NCI-H1105 (cell line): Measurements from ENCODE around the gene GRIA3.

Experiments
- DNase-seq: peaks from one replicate; lab custom pipeline; 2025; lab: John Stamatoyannopoulos, UW

Gene GRIA3

DNA sequence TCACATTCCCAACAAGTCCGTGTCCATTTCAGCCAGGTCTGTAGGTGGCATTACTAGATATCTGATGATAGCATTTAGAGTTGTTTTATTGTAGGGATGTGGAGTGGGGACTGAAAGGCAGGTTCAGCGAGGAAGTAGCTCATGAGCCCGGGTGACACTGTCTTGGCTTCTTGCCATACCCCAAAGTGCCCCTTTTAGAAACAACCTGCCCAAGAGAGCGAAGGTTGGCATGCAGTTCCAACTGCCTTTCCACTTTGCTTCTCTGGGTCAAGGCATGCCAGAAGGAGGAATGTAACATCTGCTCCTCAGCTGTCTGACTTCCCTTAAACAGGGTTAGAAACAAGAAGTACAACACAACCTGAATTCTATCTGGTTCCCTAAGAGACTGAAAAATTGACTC is 9.0 kb downstream of the GRIA3 start:
- DNase-seq: peak; percentile 27

DNA sequence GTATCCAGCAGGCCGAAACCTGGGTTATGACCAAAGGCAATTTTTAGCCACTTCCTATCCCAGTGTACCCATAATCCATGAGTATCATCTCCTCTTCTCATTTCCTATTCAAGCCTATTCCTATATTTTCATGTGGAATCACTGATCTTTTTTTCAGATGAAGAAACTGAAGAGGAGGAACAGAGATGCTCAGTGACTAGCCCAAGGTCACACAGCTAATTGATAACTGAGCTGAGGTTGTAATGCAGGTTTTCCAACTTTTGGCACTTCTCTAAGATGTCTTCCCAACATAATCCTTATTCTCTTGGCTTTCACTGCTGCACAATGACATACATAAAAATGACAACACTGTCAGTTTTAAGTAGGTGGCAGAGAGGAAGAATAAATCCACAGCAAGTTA is 15.3 kb downstream of the GRIA3 start:
- no peak for DNase-seq

DNA sequence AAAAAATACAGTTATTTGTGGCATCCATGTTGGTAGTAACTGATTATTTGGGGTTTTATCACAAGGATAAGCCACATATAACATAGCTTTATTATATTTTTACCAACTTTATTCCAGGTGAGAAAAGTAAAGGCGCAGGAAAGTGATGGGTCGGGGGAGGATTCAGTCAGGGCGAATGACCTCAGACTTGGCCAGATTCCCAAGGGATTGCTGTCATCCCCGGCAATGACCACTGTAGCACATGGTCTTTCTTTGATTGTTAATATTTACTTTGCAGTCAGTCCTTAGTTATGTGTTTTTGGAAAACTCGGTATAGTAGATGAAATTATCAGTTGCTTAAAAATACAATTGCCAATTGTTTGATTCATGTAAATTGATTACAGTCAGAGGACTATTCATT is 17.6 kb downstream of the GRIA3 start:
- DNase-seq: no peak

DNA sequence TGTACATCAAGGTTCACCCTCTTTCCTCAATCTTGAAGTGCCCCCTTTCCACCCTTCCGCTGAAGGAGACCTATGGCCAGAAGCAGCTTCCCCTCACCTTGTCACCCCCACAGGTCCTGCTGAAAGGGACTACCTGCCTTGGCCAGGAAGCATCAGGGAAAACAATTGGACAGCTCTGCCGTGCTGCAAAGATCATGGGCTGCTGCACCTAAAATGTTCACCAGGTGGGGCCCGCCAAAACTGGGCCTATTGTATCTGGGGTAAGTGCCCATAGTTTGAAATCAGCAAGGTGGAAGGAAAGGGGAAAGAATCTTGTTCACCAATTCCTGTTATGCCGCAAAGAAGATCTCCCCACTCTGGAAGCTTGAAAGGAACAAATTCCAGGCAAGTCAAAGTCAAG is 18.4 kb downstream of the GRIA3 start:
- no peak for DNase-seq

DNA sequence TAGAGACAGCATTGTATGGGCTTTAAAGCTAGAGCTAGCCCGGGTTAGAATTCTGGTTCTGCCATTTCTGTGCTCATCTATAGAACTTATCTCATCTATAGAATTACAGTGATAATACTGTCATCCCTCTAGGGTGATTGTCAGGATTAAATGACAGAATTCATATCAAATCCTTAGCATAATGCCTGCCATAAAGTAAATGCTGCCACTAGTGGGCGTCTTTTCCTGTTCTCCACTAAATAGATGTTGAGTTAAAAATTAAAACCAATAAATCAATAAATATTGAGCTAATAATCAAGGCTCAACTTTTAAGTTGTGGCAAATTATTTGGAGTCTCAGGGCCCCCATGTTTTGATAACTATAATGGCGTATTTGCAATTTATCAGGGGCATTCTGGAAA is 19.7 kb downstream of the GRIA3 start:
- DNase-seq: no peak

DNA sequence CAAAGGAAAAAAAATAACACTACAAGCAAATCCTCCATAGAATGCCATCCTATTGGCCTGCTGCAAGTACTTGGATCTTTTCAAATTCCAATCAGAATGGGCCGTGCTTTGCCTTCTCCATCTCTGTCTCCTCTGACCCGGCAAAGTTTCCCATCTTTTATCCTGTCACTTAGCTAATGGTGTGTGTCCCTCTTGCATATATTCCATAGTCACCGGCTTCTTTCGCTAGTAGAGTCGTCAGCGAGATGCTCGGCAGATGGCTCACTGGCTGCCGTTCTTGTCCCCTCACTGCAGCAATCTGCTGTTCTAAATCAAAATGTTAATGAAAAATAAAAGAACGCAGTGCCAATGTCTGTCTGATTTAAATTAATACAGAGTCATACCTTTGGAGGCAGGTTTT is 22.1 kb downstream of the GRIA3 start:
- DNase-seq: no peak

DNA sequence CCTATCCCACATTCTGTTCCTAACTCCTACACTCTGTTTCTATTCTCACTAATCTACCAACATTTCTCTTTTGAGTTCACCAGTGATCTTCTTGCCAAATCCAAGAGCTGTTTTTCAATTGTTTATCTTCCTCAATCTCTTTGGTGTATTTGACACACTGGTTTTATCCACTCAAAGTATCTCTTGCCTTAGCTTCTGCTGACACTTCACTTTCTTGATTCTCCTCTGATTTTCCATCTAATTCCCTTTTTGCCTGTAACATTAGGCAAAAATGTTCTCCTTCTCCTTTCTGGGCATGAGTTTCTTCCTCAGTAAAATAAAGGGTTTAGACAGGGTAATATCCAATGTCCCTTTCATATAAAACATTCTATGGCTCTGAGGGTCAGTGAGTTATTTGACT is 26.2 kb downstream of the GRIA3 start:
- no peak for DNase-seq

DNA sequence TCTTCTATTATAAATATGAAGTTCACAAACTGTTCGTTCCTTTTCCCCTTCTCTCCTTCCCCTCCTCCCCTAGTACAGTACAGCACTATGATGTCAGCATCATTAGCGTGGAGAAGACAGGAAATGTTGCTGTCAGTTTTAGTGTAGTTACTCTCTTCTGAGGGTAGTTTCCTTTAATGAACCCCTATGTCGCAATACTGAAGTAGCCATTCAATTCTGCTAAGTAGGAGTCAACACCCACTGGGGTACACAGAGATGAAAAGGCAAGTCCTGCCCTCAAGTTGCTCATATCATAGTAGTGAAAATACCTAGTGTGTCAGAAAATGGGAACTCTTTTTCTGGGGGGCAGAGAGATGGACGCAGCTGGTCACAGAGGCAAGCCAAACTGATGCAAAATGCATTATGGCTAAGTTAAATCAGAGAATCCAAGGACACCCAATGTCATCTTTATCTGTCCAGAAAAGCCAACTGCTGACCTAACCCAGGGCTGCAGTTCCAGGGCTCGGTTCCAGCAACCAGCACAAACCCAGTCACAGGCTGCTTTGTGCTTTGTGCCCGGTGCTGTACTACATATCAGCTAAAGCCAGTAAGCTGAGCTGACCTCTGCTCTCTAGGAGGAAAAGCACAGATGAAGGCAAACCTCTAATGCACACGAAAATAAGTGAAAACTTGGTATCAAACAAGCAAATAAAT is 31.5 kb downstream of the GRIA3 start:
- DNase-seq: no peak

DNA sequence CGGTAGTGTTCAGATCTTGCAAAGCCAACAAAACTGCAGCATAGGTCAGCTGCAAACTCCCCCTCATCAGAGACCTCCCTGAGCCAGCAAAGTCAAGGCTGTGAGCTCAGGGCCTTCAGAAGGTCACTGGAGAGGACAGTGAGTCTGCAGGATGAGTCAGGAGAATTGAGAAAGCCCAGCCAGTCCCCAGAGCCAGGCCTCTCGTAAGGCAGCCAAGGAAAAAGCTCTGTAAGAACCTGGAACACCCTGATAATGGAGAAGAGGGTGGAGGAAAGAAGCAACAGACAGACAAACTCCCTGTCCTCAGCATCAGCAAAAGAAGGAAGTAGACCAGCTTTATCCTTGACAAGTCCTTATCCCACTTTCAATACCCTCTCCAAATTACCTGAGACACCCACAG is 33.0 kb downstream of the GRIA3 start:
- DNase-seq: no peak

DNA sequence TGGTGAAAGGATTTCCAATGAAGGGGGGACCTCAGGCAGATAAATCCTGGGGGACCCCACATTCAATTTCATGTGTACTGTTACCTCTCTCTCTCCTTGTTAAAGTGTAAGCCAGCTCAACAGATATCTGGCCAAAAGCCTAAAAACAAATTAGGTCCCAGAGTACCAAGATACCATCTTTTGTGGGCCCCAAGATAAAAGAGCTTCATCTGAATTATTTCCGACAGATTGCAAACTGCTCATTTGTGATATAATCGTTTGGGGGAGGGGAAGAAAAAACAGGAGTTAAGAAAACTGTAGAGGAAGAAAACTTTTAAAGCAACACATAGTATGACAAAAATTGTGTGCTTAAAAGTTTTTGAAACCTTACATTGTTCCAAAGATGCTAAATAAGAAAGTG is 33.6 kb downstream of the GRIA3 start:
- no peak for DNase-seq

DNA sequence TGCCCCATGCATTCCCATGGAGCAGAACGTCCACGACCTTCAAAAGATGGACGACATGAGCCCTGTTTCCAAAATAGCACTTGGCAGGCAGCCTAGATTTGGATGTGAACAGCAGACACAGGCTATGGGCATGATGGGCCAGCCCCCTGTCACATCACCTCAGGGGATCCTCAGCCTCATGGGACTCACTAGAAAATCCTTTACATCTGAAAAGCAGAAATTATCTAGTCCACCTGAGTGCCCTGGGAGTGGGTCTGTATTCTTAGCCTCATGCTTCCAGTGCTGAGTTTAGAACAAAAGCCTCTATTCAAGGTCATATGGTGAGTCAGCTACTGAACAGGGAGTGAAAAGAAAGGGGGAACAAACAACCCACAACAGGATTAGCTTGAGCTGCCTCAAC is 35.8 kb downstream of the GRIA3 start:
- DNase-seq: no peak

DNA sequence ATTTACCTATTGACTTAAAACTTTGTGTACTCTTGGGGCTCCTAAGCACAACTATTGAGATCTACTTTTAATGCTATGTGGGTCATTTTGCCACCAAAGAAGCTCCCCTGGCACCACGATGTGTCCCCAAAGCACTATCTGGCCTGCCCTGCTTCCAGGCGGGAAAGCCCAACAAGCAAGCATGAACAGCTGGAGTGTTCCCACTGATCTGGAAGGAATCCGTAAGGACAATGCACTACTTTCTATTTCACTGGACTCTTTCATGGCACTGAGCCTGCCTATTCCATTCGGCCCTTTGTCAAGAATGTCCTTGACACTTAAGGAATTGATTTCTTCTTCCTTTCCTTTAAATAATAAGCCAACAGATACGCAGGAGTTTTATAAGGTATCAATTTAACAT is 38.8 kb downstream of the GRIA3 start:
- no peak for DNase-seq

DNA sequence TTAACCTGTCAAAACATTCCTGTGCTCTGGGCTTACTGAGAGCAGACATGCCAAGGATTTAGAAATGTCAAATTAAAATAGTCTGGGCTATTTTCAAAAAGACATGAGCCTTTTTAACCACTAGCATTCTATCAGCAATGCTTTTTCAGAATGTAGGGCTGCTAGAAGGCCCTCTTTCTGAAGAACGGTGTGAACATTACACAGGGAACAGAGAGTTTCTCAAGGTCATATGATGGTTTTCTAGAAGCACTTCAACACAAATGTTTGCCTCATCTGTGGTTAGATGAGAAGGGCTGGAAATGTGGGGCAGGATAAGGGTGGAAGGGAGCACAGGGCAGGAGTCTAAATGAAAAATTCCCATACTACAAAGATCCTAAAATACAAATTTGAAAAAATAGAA is 39.3 kb downstream of the GRIA3 start:
- no peak for DNase-seq

DNA sequence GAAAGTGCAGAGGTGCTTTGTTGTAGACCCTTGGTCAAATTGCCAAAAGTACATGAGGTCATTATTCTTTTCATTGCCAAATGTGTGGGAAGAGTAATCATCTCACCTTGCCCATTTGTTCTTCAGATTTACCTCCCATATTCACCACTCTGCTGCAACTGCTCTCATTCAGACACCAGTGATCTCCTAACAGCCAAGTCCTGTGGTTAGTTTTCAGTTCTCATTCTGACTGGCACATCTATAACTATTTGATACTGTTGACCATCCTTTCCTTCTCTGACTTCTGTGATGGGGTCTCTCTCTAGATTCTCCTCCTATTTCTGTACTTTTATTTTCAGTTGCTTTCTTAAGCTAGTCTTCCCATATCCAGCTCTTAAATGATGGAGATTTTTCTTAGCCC is 39.8 kb downstream of the GRIA3 start:
- DNase-seq: no peak

DNA sequence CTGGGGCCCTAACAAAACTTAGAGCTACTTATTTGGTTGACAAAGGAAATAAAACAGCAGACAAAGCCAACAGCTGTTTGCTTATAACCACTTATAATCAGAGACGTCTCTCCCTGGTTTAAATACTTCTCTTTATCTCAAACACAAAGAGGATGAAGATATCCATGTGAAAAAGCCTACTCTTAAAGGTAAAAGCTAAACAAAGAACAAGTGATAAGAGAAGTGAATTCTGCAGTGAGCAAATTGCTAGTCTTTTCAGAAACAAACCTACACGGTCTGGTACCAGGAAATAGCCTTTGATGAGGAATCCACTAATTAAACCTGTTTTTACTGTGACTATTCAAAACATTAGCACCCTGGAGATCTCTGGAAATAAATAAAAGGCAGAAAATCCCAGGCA is 46.7 kb downstream of the GRIA3 start:
- no peak for DNase-seq

DNA sequence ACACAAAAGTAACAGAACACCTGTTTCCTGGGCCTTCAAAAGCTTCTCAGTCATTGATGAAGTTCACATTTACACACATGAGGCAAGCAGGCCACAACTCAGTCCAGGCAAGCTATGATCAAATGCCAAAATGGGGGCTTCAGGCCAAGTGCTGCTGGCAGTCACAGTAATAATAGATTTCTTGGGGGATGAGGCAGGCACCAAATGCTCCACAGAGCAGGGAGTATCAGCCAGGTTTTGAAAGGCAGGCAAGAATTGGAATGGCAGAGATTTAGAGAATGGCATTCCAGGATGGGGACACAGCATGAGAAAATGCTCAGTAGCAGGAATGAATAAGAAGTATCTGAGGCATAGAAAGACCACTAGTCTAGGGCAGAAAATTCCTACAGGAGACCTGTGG is 52.8 kb downstream of the GRIA3 start:
- DNase-seq: no peak

DNA sequence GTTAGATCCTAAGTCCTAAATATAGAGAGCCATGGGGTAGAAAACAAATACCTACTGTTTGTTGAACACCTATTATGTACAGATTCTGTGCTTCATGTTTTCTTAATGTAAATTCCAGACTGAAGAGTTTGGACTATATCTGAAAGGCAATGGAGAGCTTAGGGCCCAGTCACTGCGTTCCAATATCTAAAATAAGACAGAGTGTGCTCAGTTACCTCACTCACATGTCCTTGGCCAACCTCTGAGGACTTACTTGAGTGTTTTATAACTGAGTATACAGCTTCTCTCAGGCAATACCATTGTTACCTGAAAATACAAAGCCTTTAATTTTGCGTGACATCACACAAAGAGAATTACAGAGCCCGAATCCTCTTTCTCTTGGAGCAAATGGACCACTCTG is 53.2 kb downstream of the GRIA3 start:
- no peak for DNase-seq

DNA sequence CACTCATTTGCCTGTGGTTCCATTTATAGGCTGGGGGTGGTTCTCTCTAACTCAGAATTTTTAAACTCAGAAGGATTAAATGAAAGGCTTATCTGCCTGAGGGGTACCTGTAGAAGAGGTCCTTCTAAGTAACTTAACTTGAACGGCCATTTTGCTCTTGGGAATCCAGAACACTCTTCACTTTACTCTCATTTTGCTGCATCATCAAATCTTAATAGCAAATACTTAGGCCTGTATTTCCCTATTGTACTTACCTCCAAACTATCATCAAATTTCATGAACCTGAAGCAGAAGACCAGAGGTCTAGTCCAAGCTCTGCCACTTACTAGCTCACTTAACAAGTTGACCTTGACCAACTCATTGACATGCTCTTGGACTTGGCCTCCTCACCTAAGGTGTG is 70.4 kb downstream of the GRIA3 start:
- DNase-seq: no peak

DNA sequence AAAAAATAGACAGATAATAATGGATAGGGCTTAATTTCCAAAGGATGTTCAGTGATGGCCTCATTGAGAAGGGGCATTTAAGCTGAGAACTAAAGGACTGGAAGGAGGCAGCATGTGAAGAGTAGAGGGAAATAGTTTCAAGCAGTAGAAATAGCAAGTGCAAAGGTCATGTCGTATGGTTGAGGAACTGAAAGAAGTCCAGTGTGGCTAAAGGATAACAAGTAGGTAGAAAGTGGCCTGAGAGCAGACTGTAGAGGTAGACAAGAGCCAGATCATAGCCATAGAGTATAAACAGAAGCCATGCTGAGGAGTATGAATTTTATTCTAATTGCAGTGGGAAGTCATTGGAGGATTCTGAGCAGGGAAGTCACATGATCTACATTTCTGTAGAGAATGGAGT is 72.3 kb downstream of the GRIA3 start:
- DNase-seq: no peak

DNA sequence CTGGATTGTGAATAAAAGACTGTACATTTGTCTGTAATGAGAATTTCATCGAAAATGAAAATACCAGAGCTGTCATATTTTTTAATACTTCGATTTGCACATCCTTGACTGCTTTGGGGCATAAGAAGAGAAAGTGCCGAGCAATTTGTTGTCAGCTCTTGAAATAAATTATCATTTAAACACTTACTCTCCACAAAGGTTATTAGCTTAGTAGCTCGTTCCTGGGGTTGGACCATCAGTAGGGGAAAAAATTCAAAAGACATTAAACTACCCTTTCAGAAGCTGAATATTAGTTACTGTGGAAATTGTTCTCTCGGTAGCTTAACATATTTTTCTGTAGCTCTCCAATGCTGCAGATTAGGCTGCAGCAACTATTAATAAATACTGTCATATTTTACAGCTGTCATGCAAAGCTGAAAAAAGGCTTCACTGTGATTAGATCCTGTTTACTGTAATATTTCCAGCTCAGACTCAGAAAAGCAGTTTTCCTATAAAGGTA is 76.9 kb downstream of the GRIA3 start:
- no peak for DNase-seq

DNA sequence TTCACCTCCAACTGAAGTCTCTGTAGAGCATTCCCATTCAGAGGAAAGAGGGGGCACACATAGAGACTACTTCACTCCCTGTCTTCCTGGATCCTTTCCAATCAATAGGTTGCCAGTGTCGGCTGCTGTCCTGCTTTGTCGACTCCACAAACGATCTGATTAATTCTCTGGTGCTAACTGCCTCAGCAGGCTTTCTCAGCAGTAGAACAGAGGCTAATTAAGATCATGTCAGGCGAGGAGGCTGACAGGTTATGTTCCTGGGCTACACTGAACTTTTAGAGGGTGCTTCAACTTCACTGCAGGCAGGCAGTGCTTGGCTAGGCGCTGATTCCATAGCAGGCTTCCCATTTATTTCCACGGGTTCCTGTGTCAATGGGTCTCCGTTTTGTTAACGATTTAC is 79.2 kb downstream of the GRIA3 start:
- DNase-seq: no peak

DNA sequence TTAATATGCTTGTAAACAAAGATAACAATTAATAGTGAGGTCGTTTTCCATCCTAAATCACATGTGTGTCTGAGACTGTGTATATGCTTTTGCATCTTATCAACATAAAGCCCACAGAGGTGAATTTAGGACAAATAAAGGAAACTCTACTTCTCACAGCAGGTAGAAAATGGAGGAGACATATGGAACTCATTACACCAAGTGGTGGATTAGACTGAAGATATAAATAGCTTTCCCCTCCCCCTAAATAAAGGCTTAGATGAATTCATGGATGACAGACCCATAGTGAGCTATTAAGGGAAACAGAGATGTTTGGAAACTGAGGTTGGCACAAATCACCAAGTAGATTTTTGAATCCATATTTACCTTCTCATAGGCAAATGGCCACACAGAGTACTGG is 79.7 kb downstream of the GRIA3 start:
- DNase-seq: no peak

DNA sequence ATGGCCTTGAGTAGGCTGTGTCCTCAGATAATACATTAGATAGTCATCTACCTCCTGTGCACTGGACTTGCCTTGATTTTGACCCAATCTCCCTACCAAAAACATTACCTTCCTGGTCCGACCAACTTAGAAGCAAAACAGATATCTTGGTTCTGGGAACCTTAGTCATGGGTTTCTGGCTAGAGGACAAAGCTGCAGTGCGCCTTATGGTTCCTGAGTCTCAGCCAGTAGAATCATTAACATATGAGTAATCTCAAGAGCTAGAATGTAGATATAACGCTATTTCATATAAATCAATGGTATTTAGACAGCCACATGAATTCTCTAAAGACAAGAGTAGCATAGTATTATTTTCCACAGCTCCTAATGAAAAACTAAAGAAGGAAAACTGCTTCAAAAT is 83.1 kb downstream of the GRIA3 start:
- no peak for DNase-seq

DNA sequence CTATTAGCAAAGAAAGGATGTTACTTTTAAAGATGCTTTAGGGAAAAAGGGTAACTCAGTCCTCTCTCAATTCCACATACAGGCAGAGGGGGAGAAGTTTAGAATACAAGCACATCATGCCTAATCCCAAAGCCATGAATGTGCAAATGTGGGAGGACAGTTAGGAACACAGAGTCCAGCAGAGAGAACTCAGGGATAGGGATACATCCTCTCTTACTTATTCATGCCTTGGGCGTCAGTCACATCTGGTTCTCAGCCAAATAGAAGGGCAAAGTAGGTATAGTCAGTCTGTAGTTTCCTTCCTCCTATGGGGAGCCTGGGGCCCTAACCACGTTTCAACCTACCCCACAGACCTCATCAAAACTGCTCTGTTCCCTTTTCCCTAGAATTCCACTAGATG is 87.8 kb downstream of the GRIA3 start:
- no peak for DNase-seq

DNA sequence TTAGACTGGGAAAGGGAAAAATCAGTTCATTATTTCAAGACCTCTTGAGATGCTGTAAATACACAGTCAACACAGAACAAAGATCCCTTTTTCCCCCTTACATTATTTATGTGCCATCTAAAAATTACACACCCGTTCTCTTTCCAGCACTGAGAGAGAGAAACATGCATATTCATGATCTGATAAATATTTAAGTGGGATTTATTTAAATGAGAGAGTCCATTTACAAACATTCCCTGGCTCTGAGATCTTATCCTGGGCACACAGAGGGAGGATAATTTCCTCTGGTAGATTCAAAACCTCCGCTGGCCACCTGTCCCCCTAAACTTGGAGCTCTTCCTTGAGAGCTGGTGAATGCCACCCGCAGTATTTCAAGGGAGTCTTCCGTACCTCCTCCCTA is 88.6 kb downstream of the GRIA3 start:
- DNase-seq: no peak
